ENCODE measurements around the gene SAPCD2. TPM values are rescaled to one million over a fixed set of nuclear protein-coding genes. Genes with fewer than 3 reads are reported as not detected.

The SAPCD2 gene
- total RNA-seq, 4 donors from 2014 or later = 0.13 to 1.3 (median 0.19) TPM

DNA sequence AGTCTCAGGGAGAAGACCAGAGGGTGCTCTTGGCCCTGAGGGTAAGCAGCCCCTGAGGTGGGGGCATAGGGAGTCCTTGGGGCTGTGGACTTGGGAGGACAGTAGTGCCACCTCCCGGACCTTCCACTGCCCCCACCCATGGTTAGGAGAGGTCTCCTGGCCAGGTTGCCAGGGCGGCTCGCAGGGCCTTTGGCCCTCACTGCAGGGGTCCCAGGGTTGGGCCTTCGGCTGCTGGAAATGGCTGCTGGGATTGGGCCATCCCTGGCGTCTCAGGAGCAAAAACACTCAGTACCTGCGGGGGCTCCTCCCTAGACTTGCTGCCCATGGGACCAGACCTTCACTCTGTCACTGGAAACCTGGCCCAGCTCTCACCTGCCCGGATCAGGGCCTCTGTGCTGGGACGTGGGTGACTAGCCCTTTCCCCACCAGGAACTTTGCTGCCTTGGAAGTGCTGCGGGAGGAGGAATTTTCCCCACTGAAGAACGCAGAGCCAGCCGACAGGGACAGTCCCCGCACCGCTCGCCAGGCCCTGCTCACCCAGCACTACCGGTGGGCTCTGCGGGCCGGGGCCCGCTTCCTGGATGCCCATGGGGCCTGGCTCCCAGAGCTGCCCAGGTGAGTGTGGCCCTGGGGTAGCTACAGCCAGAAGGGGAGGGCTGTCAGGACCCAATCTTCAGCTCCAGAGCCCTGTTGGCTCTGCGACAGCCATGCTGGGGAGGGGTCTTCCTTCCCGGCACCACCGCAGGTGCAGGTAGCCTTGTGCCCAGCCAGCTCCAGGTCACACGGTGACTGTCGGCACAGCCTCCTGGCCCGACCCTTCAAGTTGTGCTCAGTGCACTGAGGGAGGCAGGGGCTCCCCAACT is 10.1 kb upstream of the SAPCD2 start:
- 100% methylated on average over 1 to 2 of the region's 24 CpGs for WGBS, 2 donors (ENCODE audit: low coverage in 1 of 2)
- TF ChIP-seq POLR2A (IDR thresholded peaks at IDR 0.05) = no peak
- no peak for TF ChIP-seq POLR2AphosphoS5 (IDR thresholded peaks at IDR 0.05)
- H3K4me3 ChIP-seq = no peak overlapping the region
- no peaks in the 10 kb centered on the region for H3K9me3 ChIP-seq
- H3K27me3 ChIP-seq = peaks cover 21% of the 10 kb centered on the region
- peaks cover 0 to 54% of the 10 kb centered on the region in 2 donors for H3K36me3 ChIP-seq
- ATAC-seq = no peak
- H3K4me1 ChIP-seq = peaks cover 0 to 65% (median 22%) of the 10 kb centered on the region in 3 donors
- no peak overlapping the region for H3K27ac ChIP-seq

DNA sequence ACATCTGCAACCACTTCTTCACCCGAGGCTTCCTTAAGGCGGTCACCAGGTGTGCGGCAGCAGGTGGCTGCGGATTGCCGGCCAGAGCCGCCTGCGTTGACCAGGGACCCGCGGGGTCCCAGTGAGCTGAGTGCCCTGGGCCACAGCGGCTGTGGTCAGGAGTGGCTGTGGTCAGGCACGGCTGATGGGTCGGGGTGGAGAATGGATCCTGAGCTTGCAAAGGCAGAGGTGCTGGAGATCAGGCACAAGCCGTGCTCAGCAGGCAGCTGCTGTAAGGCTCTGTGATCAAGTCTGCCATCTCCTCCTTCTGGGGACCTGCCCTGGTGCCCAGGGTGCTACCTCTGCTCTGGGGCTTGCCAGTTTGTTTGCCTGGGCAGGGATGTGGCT is 9.0 kb upstream of the SAPCD2 start:
- Histone ChIP-seq H3K4me3 (no peak overlapping the region), H3K27ac (no peak overlapping the region), H3K9me3 (no peaks in the 10 kb centered on the region), H3K27me3 (peaks cover 21% of the 10 kb centered on the region), H3K4me1 (peaks cover 0 to 54% (median 19%) of the 10 kb centered on the region in 3 donors), H3K36me3 (peaks cover 0 to 54% of the 10 kb centered on the region in 2 donors)
- no peak for ATAC-seq
- TF ChIP-seq EP300 (IDR thresholded peaks at IDR 0.05) (no peak), POLR2AphosphoS5 (IDR thresholded peaks at IDR 0.05) (no peak), POLR2A (IDR thresholded peaks at IDR 0.05) (no peak)
- TF ChIP-seq, protein P1, sequence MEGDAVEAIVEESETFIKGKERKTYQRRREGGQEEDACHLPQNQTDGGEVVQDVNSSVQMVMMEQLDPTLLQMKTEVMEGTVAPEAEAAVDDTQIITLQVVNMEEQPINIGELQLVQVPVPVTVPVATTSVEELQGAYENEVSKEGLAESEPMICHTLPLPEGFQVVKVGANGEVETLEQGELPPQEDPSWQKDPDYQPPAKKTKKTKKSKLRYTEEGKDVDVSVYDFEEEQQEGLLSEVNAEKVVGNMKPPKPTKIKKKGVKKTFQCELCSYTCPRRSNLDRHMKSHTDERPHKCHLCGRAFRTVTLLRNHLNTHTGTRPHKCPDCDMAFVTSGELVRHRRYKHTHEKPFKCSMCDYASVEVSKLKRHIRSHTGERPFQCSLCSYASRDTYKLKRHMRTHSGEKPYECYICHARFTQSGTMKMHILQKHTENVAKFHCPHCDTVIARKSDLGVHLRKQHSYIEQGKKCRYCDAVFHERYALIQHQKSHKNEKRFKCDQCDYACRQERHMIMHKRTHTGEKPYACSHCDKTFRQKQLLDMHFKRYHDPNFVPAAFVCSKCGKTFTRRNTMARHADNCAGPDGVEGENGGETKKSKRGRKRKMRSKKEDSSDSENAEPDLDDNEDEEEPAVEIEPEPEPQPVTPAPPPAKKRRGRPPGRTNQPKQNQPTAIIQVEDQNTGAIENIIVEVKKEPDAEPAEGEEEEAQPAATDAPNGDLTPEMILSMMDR (IDR thresholded peaks at IDR 0.05) = no peak
- 55% methylated on average over 4 of the region's 13 CpGs; no CpG with 5 or more reads in 1 of the 2 donors for WGBS, 2 donors (ENCODE audit: low coverage in 1 of 2)

DNA sequence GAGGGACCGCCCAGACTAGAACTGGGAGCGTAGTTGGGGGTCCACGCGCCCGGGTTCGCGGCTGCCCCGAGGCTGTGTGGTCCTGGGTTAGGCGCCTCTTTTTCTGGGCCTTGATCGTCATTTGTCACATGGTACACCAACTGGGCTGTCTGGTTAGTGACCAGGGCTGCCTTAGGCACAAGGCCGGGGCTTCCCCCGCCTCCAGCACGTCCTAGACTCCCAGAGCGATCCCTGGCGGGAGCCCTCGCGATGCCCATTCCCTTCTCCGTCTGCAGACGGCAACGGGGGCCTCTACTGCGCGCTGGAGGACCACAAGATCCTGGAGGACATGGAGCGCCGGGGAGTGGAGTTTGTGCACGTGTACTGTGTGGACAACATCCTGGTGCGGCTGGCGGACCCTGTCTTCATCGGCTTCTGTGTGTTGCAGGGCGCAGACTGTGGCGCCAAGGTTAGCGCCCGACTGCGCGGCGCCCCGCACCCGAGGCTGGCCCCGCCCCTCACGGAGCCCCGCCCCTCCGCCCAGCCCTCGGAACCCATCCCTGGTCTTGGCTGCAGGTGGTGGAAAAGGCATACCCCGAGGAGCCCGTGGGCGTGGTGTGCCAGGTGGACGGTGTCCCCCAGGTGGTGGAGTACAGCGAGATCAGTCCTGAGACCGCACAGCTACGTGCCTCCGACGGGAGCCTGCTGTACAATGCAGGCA is 8.5 kb upstream of the SAPCD2 start:
- Histone ChIP-seq H3K27me3 (peaks cover 21% of the 10 kb centered on the region), H3K4me1 (peaks cover 0 to 49% (median 19%) of the 10 kb centered on the region in 3 donors)

DNA sequence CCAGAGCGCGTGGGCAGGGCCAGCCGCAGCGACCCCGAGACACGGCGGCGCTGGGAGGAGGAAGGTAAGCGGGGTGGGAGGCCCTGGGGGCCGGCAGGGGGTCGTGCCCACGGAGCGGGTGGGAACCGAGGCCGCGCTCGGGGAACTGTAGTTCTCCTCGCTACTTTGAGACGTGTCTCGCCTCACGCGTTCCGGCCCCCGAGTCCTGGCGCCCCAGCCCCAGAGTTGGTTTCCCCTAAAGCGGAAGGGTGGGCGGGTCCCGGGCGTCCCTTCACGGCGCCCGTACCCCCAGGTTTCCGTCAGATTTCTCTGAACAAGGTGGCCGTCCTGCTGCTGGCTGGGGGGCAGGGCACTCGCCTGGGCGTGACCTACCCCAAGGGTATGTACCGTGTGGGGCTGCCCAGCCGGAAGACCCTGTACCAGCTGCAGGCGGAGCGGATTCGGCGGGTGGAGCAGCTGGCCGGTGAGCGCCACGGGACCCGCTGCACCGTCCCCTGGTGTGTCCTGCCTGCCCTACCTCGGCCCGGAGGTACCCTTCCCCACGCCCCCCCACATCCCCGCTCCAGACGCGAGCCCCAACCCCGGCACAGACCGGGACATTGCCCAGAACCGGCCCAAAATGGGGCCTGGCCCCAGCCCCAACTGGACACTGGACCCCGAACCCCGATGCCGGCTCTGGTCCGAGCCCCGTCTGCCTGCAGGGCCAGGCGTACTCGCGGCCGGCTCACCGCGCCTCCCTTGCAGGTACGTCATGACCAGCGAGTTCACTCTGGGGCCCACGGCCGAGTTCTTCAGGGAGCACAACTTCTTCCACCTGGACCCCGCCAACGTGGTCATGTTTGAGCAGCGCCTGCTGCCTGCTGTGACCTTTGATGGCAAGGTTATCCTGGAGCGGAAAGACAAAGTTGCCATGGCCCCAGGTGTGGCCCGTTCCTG is 7.7 kb upstream of the SAPCD2 start:
- Histone ChIP-seq H3K27ac (peak overlapping the region in 3 of 4 donors; percentile 66 to 78 (median 69)), H3K4me1 (peaks cover 0 to 41% (median 19%) of the 10 kb centered on the region in 3 donors), H3K27me3 (peaks cover 21% of the 10 kb centered on the region), H3K4me3 (peak overlapping the region; percentile 37 to 70), H3K9me3 (no peaks in the 10 kb centered on the region), H3K36me3 (peaks cover 0 to 47% of the 10 kb centered on the region in 2 donors)
- WGBS, 2 donors (ENCODE audit: low coverage in 1 of 2) = no CpG with 5 or more reads among the region's 76 CpGs
- TF ChIP-seq POLR2AphosphoS5 (IDR thresholded peaks at IDR 0.05) (no peak), EP300 (IDR thresholded peaks at IDR 0.05) (no peak), POLR2A (IDR thresholded peaks at IDR 0.05) (no peak)
- TF ChIP-seq, protein P1 (IDR thresholded peaks at IDR 0.05) = no peak
- peak; percentile 2 for ATAC-seq

More for the DNA sequence above, 8.5 kb upstream of the SAPCD2 start:
- Histone ChIP-seq H3K36me3 (peaks cover 0 to 54% of the 10 kb centered on the region in 2 donors), H3K4me3 (peak overlapping the region in 1 of 2 donors; percentile 70), H3K27ac (no peak overlapping the region), H3K9me3 (no peaks in the 10 kb centered on the region)
- no CpG with 5 or more reads among the region's 51 CpGs for WGBS, 2 donors (ENCODE audit: low coverage in 1 of 2)
- no peak for ATAC-seq
- no peak for TF ChIP-seq POLR2A (IDR thresholded peaks at IDR 0.05)
- TF ChIP-seq, protein P1 (IDR thresholded peaks at IDR 0.05) = no peak
- no peak for TF ChIP-seq POLR2AphosphoS5 (IDR thresholded peaks at IDR 0.05)
- no peak for TF ChIP-seq EP300 (IDR thresholded peaks at IDR 0.05)
